ENCODE results near the gene KDM2A.

KDM2A gene

DNA sequence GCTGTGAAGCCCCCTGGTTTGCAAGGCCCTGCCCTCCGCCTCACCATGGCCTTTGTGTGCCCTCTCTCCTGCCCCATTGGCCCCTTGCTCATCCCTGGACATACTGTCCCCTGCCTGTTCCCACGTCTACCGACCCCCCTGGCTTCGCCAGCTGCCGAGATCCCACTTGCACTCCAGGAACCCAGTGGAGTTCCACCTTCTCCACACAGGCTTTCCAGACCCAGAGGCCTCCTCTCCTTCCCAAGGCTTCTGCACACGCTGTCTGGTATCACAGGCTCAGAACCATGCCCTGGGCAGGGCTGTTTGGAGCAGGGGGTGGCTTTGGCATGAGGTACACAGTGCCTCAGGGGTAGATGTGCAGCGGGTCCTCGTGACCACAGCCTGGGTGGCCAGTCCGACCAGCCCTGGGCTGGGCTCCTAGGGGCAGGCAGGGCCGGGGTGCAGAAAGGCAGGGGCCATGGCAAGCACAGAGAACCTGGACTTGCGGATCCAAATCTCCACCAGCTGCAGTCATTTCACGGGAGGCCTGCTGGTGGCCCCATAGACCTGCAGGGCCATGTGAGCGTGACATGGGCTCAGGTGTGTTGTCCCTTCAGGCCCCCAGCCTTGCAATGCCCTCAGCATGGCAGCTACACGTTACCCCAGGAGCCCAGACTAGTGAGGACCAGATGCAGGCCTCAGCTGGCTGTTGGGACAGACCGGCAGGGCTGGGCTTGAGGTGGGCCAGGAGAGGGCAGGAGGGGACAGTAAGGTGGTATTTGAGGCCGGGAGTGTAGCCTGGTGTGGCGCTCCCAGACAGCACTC lies 156.7 kb downstream of the KDM2A start:
- no peak for DNase-seq

DNA sequence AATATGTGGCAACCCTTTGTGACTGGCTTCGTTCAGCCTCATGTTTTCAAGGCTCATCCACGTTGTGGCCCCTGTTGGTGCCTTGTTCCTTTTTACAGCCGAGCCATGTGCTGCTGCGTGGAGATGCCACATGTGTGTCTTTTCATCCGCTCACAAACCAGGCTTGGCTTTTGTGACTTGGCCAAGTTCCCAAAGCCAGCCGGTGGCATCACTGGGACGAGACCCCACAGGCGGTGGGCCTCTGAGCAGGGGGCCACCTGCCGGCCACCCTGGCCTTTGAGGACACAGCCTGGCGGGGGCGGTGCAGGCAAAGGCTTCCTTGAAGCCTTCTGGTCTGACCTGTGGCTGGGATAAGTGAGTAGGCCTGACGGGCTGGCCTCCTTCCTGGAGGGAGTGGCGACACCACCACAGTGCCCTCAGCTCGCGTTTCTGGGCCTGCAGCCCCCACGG lies 157.7 kb downstream of the KDM2A start:
- DNase-seq = peak; percentile 24

DNA sequence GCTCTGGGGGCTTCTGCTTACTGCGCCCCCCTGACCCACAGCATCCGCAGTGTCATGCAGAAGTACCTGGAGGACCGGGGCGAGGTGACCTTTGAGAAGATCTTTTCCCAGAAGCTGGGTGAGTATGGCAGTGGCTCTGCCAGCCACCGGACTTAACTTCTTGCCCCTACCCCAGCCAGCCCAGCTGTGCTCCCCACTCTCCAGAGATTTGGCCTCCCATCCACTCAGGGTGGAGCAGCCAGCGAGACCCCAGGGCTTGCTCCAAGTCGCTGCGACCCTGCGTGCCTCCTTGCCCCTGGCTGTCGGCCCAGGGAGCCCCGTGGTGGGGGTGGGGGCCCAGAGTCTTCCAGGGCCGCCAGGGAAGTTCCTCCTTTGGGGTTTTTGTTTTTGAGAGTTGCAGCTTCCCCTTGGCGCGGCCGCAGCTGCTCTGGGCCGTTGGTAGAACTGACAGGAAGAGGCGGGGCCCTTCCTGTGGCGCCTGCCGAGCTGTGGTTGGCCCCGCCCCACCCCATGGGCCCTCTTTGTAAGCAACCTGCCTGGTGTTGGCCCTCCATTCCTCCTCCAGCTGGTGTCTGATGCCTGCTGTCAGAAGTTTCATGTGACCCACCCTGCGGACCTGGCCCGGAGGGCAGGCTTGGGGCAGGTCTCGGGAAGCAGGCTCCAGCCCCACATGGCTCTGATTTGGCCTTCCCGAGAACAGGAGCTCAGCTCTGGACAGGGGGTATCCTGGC lies 158.3 kb downstream of the KDM2A start:
- peak; percentile 70 for DNase-seq

DNA sequence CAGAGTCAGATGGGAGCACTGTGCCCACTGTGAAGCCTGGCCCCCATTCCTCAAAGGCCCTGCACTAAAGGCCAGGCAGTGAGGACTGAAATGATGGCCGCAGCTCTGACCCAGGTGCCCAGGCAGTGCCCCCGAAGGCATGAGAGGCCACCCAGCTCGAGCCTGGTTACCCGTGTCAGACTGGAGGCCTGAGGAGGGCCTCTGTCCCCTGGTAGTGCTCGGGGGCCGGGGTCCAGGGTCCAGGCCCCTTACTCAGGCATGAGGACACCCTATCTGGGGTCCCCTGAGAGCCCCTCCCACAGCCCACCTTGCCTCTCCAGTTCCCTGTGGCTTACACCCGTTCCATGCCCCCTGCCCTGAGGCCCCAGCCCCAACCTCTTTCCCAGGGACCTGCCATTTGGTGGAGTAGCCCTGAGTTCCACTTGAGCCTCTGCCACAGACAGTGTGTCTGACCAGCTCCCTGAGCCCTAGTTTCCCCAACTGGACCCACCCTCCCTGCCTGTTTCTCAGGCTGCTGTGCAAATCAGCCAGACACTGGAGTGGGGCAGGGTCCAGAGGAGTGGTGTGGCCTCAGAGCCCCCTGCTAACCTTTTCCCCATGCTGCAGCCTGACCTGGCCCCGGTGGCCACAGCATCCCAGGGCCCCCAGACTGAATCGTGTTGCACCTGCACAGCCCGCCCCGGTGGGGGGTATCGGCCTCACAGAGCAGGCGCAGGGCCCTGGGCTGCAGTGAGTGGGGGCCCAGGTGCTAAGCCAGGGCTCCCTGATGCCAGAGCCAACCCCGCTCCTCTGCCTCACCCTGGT lies 159.3 kb downstream of the KDM2A start:
- no peak for DNase-seq

DNA sequence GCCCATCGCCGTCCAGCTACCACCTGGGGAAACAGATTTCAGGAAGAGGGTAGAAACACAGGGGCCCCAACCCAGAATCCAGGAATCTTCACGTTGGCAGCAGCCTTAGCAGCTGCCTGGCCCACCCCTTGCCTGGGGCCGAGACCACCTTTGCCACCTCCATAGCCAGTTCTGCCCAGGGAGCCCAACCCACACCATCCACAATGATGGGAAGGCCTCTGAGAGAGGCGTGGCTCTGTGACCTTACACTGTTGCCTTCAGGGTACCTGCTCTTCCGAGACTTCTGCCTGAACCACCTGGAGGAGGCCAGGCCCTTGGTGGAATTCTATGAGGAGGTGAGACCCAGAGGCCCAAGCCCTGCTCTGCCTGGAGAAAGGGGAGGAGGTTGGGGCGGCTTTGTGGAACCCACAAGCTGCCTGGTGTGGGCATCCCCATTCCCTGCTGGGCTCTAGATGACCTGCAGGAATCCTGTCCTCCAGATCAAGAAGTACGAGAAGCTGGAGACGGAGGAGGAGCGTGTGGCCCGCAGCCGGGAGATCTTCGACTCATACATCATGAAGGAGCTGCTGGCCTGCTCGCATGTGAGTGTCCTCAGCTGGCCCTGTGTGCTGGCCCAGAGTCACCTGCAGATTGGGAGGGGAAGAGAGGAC lies 160.0 kb downstream of the KDM2A start:
- no peak for DNase-seq

DNA sequence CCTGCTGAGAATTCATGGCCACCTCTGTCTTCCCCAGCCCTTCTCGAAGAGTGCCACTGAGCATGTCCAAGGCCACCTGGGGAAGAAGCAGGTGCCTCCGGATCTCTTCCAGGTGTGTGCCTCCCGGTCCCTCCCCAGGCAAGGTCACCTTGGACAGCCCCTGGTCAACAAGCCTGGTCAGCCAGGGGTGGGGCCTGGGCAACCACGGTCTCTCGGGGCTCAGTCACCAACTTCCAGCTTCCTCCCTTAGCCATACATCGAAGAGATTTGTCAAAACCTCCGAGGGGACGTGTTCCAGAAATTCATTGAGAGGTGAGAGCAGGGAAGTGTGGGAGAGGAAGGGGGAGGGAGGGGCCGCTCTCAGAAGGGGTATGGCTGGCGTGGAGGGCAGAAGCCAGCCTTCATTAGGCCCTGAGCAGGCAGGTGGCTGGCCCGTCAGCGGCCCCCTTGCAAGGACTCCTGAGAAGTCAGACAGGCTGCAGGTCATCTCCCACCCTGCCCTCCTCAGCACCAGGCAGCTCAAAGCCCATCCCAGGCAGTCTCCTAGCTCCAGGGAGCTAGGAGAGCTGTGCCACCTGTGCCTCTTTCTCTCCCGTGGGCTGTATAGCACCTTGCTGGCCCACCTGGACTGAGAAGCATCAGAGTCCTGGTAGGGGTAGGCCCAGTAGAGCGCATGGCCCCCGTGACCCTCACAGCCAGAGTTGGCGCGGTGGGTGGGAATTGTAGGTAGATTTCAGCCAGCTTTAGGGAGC lies 160.7 kb downstream of the KDM2A start:
- no peak for DNase-seq

DNA sequence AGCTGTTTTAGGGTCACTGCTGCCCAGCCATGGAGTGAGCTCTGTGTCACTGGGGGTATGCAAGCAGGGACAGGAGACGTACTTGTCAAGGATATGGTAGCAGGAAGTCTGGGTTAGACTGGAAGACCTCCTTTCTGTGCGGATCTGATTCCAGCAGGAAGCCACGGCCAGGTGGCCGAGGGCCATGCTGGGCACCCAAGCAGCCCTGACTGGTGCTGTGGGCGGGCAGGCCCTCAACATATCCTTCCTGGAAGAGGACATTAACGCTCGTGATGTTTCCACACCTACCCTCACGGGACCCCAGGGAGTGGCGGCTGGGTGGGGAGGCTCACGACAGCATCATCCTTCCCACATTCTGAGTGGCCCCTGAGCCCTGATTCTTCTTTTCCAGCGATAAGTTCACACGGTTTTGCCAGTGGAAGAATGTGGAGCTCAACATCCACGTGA lies 161.3 kb downstream of the KDM2A start:
- no peak for DNase-seq

DNA sequence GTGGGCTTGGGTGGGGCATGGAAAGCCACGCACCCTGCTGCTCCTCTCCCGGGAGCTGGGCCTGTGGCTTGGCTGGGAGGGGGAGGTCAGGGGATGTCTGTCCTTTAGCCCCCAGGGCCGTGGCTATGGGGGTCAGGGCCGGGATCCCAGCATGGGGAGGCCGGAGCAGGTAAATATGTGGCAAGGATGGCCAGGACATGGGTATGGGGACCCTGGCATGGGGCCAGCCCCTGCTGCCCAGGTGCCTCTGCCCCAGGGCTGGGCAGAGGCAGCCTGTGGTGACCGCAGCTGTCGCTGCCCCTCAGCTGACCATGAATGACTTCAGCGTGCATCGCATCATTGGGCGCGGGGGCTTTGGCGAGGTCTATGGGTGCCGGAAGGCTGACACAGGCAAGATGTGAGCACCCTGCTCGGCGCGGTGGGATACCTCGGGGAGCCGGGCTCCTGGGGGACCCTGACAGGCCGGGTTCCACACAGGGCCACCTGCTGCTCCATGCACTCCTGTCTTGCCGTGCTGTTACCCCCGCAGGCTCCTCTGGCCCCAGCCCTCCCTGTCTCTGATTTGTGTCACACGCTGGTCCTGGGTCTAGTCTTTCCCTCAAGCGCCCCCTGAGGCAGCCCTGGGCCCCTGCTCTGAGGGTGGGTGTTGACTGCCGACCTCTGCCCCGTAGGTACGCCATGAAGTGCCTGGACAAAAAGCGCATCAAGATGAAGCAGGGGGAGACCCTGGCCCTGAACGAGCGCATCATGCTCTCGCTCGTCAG lies 161.9 kb downstream of the KDM2A start:
- DNase-seq = no peak

DNA sequence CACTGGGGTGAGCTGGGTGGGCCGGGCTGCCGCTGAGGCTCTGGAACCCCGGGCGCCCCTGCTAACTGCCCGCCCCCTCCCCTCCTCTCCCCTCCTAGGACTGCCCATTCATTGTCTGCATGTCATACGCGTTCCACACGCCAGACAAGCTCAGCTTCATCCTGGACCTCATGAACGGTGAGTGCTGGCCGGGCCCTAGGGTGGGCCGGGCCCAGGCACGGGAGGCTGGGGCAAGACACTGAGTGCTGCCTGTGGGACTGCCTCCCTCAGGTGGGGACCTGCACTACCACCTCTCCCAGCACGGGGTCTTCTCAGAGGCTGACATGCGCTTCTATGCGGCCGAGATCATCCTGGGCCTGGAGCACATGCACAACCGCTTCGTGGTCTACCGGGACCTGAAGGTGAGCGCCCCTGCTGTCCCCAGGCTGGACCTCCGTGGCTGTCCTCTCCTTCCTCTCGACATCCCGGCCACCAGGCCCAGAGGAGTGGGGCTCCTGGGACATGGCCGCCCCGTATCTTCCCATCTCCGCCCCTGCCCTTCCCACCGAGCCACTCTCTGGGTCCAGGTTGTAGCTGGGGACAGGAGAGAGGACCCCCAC lies 162.6 kb downstream of the KDM2A start:
- DNase-seq = no peak

DNA sequence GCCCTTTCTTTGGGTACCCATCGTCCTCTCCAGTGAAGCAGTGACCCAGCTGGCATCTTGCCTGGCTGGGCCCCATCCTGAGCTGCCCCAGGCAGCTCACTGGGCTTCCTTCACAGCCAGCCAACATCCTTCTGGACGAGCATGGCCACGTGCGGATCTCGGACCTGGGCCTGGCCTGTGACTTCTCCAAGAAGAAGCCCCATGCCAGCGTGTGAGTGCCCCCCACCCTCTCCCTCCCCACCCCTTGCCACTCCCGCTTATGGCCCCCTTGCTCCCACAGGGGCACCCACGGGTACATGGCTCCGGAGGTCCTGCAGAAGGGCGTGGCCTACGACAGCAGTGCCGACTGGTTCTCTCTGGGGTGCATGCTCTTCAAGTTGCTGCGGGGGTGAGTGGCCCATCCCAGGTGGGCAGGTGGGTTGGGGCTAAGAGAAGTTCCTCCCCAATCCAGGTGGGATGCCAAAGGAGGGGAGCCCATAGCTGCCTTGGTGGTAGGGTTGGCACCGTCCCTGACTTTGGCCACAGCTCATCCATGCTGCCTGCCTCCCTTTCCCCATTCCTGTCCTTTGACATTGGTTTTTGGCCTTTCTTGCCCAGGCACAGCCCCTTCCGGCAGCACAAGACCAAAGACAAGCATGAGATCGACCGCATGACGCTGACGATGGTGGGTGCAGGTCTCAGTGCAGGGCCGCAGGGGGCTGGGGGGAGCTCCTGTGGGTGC lies 163.3 kb downstream of the KDM2A start:
- DNase-seq = no peak

DNA sequence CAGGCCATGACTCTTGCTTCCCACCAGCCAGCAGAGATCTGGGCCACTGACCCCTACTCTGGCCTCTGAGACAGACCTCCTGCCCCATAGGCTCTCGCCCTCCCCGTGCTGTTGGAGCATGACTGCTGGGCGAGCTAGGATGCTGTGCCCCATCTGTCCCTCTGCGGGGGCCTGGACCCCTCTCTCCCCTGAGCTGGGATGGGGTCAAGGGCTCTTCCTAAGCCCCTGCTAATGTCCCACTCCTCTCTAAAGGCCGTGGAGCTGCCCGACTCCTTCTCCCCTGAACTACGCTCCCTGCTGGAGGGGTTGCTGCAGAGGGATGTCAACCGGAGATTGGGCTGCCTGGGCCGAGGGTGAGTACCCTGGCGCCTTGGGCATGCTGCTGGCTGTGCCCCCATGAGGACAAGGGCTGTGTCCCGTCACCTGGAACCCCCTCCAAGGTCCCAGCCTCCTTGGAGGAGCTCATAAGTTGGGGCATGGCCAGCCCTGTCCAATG lies 163.9 kb downstream of the KDM2A start:
- no peak for DNase-seq

DNA sequence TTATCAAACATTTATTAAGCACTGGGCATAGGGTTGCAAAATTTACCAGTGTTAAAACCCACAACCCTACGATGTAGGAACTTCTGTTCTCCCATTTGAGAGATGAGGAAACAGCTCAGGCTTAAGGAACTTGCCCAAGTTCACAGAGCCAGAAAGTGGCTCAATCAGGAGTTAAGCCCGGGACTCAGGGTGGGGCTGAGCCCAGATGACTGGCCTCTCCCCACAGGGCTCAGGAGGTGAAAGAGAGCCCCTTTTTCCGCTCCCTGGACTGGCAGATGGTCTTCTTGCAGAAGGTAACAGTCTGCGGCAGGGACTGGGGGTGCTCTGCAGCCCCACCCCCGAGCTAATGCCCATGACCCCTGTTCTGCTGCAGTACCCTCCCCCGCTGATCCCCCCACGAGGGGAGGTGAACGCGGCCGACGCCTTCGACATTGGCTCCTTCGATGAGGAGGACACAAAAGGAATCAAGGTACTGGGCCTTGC lies 164.5 kb downstream of the KDM2A start:
- DNase-seq = no peak

DNA sequence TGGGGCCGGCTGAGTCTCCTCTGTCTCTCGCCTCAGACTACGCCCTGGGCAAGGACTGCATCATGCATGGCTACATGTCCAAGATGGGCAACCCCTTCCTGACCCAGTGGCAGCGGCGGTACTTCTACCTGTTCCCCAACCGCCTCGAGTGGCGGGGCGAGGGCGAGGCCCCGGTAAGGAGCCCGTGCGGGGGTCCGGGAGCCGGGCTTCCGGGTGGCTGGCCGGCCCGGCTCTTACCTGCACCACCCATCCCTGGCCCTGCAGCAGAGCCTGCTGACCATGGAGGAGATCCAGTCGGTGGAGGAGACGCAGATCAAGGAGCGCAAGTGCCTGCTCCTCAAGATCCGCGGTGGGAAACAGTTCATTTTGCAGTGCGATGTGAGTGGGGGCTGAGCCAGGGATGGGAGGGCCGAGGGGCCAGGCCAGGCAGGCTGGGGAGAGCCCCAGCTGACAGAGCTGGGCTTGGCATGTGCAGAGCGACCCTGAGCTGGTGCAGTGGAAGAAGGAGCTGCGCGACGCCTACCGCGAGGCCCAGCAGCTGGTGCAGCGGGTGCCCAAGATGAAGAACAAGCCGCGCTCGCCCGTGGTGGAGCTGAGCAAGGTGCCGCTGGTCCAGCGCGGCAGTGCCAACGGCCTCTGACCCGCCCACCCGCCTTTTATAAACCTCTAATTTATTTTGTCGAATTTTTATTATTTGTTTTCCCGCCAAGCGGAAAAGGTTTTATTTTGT lies 165.9 kb downstream of the KDM2A start:
- no peak for DNase-seq

DNA sequence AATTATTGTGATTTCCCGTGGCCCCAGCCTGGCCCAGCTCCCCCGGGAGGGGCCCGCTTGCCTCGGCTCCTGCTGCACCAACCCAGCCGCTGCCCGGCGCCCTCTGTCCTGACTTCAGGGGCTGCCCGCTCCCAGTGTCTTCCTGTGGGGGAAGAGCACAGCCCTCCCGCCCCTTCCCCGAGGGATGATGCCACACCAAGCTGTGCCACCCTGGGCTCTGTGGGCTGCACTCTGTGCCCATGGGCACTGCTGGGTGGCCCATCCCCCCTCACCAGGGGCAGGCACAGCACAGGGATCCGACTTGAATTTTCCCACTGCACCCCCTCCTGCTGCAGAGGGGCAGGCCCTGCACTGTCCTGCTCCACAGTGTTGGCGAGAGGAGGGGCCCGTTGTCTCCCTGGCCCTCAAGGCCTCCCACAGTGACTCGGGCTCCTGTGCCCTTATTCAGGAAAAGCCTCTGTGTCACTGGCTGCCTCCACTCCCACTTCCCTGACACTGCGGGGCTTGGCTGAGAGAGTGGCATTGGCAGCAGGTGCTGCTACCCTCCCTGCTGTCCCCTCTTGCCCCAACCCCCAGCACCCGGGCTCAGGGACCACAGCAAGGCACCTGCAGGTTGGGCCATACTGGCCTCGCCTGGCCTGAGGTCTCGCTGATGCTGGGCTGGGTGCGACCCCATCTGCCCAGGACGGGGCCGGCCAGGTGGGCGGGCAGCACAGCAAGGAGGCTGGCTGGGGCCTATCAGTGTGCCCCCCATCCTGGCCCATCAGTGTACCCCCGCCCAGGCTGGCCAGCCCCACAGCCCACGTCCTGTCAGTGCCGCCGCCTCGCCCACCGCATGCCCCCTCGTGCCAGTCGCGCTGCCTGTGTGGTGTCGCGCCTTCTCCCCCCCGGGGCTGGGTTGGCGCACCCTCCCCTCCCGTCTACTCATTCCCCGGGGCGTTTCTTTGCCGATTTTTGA lies 166.8 kb downstream of the KDM2A start:
- DNase-seq = no peak

DNA sequence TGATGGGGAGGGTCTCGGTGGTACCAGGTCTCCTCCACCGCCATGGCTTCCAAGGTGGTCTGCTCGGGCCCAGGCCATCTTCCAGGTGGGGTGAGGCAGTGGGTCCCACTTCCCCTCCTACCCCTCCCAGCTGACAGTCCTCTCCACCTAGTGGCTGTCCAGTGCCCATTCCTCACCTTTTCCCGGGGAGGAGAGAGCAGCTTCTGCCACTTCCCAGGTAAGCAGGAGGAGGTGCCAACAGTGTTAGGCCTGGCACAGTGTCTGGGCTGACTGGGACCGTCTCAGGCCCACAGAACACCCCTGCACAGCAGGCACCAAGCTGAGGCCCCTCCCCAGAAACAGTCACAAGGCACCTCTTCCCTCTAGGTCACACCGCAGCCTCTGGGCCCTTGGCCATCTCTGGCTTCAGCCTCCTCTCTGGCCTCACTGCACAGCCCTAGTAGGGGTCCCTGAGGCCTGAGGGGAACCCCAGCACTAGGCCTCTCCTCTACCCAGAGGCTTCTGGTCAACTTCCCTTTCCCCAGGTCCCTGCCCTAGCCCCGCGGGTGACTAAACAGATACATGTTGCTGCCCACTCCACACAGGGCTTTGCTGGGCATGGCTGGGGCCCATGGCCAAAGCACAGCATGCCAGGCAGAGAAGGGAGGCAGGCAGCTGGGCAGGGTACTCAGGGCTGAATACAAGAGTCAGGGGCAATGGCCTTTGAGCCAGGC lies 167.7 kb downstream of the KDM2A start:
- no peak for DNase-seq

DNA sequence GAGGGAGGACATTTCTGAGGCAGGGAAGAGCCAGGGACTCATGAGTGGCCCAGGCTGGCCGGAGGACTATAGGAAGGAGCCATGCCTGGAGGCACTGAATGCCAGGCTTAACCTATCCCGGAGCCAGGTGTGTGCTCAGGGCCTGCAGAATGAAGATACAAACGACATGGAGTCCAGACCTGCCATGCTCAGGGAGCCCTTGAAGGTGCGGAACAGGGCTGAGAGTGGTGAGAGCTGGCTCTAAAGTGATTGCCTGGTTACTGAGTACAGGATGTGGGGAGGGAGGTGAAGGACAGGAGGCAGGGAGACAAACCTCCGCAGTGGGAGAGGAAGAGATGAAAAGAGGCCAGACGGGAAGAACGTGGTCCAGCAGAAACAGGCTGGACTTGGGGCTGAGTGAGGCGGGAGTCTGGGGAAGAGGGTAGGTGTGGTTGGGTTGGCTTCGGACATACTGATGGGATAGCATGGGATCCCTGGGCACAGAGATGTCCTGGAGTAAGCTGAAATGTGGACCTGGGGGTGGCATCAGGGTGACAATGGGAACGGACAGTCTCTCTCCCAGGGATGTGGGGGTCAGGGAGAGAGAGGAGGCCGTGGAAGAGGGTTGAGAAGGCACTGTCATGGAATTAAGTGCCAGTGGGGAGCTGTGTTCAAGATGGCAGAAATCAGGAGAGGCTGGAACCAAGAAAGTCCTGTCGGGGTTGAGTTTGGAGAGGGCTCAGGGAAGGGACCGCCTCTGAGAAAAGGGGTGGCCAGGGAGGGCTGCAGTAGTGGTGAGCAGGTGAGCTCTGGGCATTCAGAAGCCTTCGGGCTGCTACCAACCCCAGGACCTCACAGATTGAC lies 168.5 kb downstream of the KDM2A start:
- DNase-seq = no peak

DNA sequence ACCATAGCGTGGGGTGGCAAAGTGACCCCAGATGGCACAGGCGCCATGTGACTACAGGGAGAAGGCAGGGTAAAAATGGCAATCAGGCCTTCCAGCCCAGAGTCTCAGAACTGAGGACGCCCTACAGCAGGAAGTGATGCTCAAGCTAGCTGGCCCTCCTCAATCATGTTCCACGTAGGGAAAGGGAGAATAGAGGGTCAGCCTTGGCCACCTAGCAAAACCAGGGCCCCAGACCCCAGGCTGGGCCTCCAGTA lies 169.1 kb downstream of the KDM2A start:
- no peak for DNase-seq

Measured in fibroblast of upper back skin (primary cell).